ENCODE measurements around the gene MRPL50.

MRPL50 gene

DNA sequence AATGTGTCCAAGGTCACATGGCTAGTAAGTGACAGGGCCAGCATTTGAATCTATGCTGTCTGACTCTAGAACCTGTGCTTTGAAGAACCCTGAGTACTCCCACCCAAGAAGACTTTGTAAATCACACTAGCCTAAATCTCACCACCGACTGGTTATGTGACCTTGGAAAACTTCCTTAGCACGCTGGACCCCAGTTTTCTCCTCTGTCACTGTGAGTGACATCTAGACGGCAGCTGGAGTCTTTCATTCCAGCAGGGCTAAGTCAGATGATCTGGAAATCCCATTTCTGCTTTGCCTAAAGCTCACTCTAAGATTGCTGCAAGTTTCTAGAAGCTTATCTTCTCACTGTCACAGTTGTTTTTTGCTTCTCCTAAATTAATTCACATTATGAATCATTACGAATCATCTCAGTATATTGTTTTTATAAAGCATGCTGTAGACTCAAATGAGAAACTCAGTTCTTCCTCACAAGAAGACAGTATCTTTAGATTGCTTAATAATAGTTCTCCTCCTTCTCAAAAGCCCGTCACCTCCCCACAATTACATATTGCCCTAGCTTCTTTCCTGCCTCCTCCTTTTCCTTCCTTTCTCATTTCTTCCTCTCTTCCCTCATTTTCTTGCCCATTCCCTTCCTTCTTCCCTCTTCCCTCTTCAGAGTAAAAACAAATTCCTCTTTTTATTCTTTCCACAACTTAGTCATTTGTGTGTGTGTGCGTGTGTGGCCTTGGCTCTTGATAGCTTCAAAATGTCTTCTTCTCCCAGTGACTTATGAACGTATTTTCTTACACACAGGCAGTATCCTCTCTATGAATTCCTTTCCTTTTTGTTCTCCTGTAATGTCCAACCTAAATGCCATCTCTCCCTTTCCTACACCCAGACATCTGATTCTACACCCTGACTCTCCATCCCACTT, 20.4 kb upstream of the MRPL50 start:
- TF ChIP-seq, protein P1, sequence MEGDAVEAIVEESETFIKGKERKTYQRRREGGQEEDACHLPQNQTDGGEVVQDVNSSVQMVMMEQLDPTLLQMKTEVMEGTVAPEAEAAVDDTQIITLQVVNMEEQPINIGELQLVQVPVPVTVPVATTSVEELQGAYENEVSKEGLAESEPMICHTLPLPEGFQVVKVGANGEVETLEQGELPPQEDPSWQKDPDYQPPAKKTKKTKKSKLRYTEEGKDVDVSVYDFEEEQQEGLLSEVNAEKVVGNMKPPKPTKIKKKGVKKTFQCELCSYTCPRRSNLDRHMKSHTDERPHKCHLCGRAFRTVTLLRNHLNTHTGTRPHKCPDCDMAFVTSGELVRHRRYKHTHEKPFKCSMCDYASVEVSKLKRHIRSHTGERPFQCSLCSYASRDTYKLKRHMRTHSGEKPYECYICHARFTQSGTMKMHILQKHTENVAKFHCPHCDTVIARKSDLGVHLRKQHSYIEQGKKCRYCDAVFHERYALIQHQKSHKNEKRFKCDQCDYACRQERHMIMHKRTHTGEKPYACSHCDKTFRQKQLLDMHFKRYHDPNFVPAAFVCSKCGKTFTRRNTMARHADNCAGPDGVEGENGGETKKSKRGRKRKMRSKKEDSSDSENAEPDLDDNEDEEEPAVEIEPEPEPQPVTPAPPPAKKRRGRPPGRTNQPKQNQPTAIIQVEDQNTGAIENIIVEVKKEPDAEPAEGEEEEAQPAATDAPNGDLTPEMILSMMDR (IDR thresholded peaks at IDR 0.05; ENCODE audit: low read depth, low read length, missing control alignments), result no peak
- no peak for DNase-seq (ENCODE audit: low read depth)
- no peak overlapping the region for H3K4me3 ChIP-seq (ENCODE audit: low read depth, low read length)

DNA sequence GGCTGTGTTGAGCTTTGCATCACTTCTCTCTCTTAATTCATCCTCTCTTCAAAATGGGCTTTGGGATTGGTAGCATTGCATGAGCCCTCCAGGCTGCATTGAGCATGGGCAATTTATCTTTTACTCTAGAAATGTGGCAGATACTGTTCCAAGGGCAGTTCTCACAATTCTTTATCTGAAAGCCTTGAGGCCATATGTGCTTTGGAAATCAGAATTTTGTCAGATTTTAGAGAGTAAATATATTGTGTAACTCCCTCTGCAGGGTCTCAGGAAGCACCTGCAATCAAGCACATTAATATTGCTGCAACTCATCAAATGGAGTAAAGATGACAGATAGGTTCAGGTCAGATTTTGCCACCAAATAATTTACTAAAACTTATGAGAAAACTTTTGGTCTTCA, 19.6 kb upstream of the MRPL50 start:
- no peak overlapping the region for H3K4me3 ChIP-seq (ENCODE audit: low read depth, low read length)
- TF ChIP-seq, protein P1 (IDR thresholded peaks at IDR 0.05; ENCODE audit: low read depth, low read length, missing control alignments), result no peak
- no peak for DNase-seq (ENCODE audit: low read depth)

DNA sequence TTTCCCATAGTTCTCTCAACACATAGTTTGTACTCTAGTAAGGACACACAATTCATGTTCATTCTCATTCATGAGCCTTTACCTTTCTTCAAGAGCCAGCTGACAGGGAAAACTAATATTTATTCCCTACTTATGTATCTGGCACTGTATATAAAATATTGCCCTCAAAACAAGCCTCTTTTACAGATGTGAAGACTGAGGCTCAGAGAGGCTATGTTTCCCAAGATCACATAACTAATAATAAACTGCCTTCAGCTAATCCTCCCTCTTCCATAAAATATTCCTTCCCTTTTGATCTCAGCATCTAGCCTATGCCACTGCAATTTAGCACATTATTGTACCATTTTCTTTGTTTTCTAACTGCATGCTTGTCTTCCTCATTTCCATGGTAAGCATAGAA, 19.0 kb upstream of the MRPL50 start:
- DNase-seq (ENCODE audit: low read depth), result no peak
- no peak overlapping the region for H3K4me3 ChIP-seq (ENCODE audit: low read depth, low read length)
- TF ChIP-seq, protein P1 (IDR thresholded peaks at IDR 0.05; ENCODE audit: low read depth, low read length, missing control alignments), result no peak

GRCh38 chr9:101415578-101415977, 17.2 kb upstream of the MRPL50 start:
- no peak for DNase-seq (ENCODE audit: low read depth)
- TF ChIP-seq, protein P1 (IDR thresholded peaks at IDR 0.05; ENCODE audit: low read depth, low read length, missing control alignments), result no peak
- H3K4me3 ChIP-seq (ENCODE audit: low read depth, low read length), result no peak overlapping the region

DNA sequence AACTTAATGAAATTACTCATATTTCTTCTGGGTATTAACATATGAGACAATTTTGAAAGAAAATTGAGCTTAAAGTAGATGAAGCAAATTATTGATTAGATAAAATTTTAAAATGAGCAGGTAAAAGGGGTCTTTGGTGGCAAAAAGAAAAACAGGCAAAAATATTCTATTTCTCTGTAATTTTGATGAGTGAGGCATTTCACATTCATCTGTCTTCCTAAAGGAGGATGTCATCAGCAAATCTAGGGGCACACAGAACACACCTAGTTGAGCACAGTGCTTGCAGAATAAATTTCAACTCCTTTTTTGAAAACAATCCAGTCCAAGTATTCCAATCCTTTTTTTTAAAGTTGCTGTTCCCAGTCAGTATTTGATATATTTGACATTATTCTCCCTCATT, 16.4 kb upstream of the MRPL50 start:
- TF ChIP-seq, protein P1 (IDR thresholded peaks at IDR 0.05; ENCODE audit: low read depth, low read length, missing control alignments), result no peak
- H3K4me3 ChIP-seq (ENCODE audit: low read depth, low read length), result no peak overlapping the region
- no peak for DNase-seq (ENCODE audit: low read depth)

DNA sequence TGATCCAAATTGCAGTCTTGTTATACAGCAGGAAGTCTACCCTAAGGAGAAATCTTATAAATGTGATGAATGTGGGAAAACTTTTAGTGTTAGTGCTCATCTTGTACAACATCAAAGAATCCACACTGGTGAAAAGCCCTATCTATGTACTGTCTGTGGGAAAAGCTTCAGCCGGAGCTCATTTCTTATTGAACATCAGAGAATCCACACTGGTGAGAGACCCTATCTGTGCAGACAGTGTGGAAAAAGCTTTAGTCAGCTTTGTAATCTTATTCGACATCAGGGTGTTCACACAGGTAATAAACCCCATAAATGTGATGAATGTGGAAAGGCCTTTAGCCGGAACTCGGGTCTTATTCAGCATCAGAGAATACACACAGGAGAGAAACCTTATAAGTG, 10.7 kb upstream of the MRPL50 start:
- no peak overlapping the region for H3K4me3 ChIP-seq (ENCODE audit: low read depth, low read length)
- TF ChIP-seq, protein P1 (IDR thresholded peaks at IDR 0.05; ENCODE audit: low read depth, low read length, missing control alignments), result no peak
- DNase-seq (ENCODE audit: low read depth), result no peak
